Upper lobe of left lung (tissue), 6 donors: ENCODE results near the gene S100A10. TPM values are rescaled to one million over a fixed set of nuclear protein-coding genes. Genes with fewer than 3 reads are reported as not detected.

Experiments
- ATAC-seq, 2 donors: fragments of 200-7000 bp; cut with Tn5 transposase; one replicate each; pipeline ENCODE4 v1.9.1; 2022; ENCODE audit warnings: mild to moderate bottlenecking in 2 of 2, moderate library complexity in 2 of 2; ENCODE audit not compliant: low FRiP score in 2 of 2
- DNase-seq, 2 donors: peaks; one replicate each; pipeline ENCODE4 v3.0.0-alpha.2; 2019 to 2020
- H3K27ac ChIP-seq, 4 donors: fragments of 200-600 bp; sonication (generic); one replicate each; pipeline ENCODE4 v1.5.1; 2016 to 2019
- H3K27me3 ChIP-seq, 4 donors: fragments of 200-600 bp; sonication (generic); one replicate each; pipeline ENCODE4 v1.5.1; 2017 to 2019
- H3K36me3 ChIP-seq, 4 donors: fragments of 200-600 bp; sonication (generic); one replicate each; pipeline ENCODE4 v1.5.1; 2016 to 2019
- H3K4me1 ChIP-seq, 4 donors: fragments of 200-600 bp; sonication (generic); one replicate each; pipeline ENCODE4 v1.5.1; 2018 to 2019
- H3K4me3 ChIP-seq, 4 donors: fragments of 200-600 bp; sonication (generic); one replicate each; pipeline ENCODE4 v1.5.1; 2017 to 2019; ENCODE audit warnings: mild to moderate bottlenecking in 2 of 4, moderate library complexity in 1 of 4
- H3K9me3 ChIP-seq, 4 donors: fragments of 200-600 bp; sonication (generic); one replicate each; pipeline ENCODE4 v1.5.1; 2018 to 2019
- EP300 ChIP-seq, 4 donors: sonication (generic); formaldehyde crosslinking; IDR thresholded peaks; one replicate each; pipeline ENCODE4 v1.5.1; 2017; ENCODE audit warnings: antibody characterized with exemption in 4 of 4, control low read depth in 2 of 4
- POLR2A ChIP-seq, 4 donors: fragments of 450-650 bp; IDR thresholded peaks; one replicate each; pipeline ENCODE4 v1.5.1; 2016 to 2017; ENCODE audit warnings: antibody characterized with exemption in 4 of 4, mild to moderate bottlenecking in 2 of 4
- POLR2AphosphoS5 ChIP-seq, 2 donors: sonication (generic); formaldehyde crosslinking; IDR thresholded peaks; one replicate each; pipeline ENCODE4 v1.5.1; 2017; ENCODE audit warnings: antibody characterized with exemption in 2 of 2
- WGBS, 2 donors: methylation state at CpG; one replicate each; pipeline ENCODE4 v1.1.5; 2017 to 2018; 5-methylcytosine and 5-hydroxymethylcytosine counted together
- total RNA-seq, 6 donors: library from RNA; depleted of rRNA in 4 of 6; stranded (reverse); fragments of >200 nt in 4 of 6; gene quantifications; one replicate each; pipeline versions ENCODE4 v1.1.0 to v1.2.1, GENCODE V29; 2016 to 2021
- TF ChIP-seq, protein P1 (sequence below), 6 experiments: fragments of 450-650 bp in 4 of 6; fragments of 200-600 bp in 2 of 6; sonication (generic) in 2 of 6; IDR thresholded peaks; one replicate each; pipeline ENCODE4 v1.5.1; 2016 to 2019; ENCODE audit warnings: antibody characterized with exemption in 6 of 6
- donor health status: DM: no; HTN: no; CAD: no; lungs with moderate emphysema.
- donor health status: DM: no; HTN: yes; CAD: no; lungs with severe emphysema.

The S100A10 gene
- total RNA-seq, 6 donors from 2014 or later = 79.6 to 785 (median 432) TPM

DNA sequence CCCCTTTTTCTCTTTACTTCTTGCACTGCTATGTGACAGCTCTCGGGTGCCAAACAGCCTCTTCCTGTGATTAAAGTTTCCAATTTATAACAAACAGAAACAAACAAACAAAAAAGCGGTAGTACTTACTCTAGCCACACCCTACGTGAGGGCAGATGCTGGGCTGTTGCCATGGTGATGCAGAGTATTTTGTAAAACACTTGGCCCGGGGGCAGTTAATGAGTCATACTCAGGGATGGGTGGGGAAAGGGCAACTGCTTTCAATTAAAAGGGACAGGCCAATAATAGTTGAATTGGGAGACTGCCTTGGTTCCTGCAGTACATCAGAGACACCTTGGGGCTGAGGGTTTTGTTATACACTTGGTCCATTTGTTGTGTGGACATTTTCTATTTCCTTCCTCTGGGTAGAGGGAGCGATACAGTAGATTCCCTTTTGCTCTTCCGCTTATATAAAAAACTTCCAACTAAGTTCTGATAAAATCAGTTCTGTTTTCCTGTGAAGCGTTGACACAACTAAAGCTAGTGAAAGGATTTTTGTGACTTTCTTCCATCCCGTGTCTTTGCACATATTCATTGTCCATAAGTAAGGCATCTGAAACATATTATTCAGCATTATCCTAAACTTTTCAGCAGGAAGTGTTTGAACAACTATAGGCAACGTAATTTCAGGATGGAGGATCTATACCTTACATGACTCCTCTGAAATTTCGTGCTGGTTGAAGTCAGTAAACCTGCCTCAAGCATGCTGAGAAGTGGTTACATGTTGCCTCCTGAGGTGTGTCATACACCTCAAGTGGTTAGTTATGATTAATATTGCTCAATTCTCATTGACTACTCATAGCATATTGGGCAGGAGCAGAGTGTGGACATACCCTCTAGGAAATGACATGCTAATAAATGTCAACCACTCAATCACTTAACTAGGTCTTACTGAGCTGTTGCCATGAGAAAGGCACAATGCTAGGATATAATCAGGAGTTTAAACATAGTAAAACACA is 47.6 kb downstream of the S100A10 start:
- WGBS, 2 donors = 13 to 15% methylated on average over 10 of the region's 10 CpGs
- TF ChIP-seq POLR2AphosphoS5 (IDR thresholded peaks at IDR 0.05) (peak; percentile 53 to 87), POLR2A (IDR thresholded peaks at IDR 0.05) (peak in 1 of 4 donors; percentile 31), EP300 (IDR thresholded peaks at IDR 0.05) (peak in 2 of 4 donors; percentile 78 to 83)
- TF ChIP-seq, protein P1, sequence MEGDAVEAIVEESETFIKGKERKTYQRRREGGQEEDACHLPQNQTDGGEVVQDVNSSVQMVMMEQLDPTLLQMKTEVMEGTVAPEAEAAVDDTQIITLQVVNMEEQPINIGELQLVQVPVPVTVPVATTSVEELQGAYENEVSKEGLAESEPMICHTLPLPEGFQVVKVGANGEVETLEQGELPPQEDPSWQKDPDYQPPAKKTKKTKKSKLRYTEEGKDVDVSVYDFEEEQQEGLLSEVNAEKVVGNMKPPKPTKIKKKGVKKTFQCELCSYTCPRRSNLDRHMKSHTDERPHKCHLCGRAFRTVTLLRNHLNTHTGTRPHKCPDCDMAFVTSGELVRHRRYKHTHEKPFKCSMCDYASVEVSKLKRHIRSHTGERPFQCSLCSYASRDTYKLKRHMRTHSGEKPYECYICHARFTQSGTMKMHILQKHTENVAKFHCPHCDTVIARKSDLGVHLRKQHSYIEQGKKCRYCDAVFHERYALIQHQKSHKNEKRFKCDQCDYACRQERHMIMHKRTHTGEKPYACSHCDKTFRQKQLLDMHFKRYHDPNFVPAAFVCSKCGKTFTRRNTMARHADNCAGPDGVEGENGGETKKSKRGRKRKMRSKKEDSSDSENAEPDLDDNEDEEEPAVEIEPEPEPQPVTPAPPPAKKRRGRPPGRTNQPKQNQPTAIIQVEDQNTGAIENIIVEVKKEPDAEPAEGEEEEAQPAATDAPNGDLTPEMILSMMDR (IDR thresholded peaks at IDR 0.05) = peak in 3 of 6 experiments; percentile 16 to 25 (median 24)
- Histone ChIP-seq H3K27ac (peak overlapping the region; percentile 69 to 83 (median 72)), H3K27me3 (no peaks in the 10 kb centered on the region), H3K36me3 (no peaks in the 10 kb centered on the region), H3K4me3 (no peak overlapping the region), H3K4me1 (peaks cover 29 to 46% (median 40%) of the 10 kb centered on the region in 4 donors), H3K9me3 (no peaks in the 10 kb centered on the region)
- ATAC-seq (peak; percentile 89 to 91), DNase-seq (peak in 1 of 2 donors; percentile 91)

DNA sequence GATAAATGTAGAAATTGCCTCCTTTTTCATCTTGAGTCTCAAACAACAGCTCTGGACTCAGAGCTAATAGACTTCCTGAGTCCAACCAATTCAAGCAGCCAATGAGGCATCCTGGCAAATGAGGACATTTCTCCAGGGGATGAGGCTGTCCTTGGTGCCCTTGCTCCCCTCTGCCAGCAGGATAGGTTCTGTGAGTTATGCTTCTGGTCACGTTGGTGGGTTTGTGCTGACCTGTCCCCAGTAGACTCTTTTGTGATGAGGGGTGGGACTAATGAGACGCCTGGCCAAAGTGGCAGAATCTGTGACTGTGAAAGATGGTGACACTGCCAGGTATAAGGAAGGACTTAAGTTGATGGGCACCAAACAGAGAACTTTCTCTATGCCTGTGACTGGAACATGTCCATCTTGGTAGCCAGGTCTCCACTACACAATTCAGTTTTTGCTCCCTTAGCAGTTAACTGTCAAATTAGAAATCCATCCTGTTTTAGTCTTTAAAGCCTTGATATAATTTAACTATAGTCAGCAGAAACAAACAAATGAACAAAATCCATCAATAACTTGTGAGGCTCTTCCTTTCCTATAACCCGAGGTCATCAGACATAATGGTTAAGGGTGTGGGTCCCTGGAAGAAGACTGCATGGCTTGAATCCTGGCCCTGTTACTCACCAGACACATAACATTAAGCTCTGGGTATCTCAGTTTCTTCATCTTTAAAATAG is 48.6 kb downstream of the S100A10 start:
- no peak for DNase-seq
- 61 to 66% methylated on average over 3 of the region's 3 CpGs for WGBS, 2 donors
- TF ChIP-seq POLR2AphosphoS5 (IDR thresholded peaks at IDR 0.05) = no peak
- TF ChIP-seq POLR2A (IDR thresholded peaks at IDR 0.05) = no peak
- TF ChIP-seq EP300 (IDR thresholded peaks at IDR 0.05) = no peak
- TF ChIP-seq, protein P1 (IDR thresholded peaks at IDR 0.05) = no peak
- no peaks in the 10 kb centered on the region for H3K27me3 ChIP-seq
- peak in 1 of 2 donors; percentile 22 for ATAC-seq
- no peak overlapping the region for H3K4me3 ChIP-seq
- H3K36me3 ChIP-seq = no peaks in the 10 kb centered on the region
- H3K27ac ChIP-seq = peak overlapping the region; percentile 69 to 83 (median 72)
- H3K9me3 ChIP-seq = no peaks in the 10 kb centered on the region
- peaks cover 29 to 46% (median 40%) of the 10 kb centered on the region in 4 donors for H3K4me1 ChIP-seq

DNA sequence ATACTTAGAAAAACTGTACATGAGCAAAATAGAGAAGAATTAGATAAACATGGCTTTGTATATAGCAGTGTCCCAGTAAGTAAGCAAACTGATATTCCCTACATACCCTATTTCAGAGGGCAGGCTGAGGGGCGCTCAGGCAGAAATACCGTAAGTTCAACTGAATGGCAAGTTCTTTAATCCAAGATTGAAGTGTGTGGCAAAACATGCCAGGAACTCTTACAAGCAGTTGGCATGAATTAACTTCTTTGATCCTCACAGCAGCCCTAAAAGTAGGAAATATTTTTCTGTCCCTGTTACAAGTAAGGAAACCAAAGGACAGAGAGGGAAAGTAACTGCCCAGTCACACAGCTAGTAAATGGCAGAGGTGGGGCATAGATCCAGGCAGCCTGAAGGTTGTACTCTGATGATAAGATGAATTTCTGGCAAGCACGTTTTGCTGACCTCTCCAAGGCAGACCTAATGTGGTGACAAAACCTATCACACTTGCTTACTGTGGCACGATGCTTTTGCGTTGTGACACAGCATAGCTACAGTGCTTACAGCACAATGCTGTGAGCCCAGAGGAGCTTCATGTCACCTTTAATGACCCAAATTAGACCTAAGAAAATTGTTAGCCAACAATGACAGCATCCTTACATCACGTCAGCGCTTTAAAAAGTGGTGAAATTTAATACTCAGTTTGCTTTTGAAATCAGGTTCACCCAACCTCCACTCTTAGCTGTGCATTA is 49.4 kb downstream of the S100A10 start:
- H3K36me3 ChIP-seq = no peaks in the 10 kb centered on the region
- no peak for DNase-seq
- no peak overlapping the region for H3K4me3 ChIP-seq
- peak overlapping the region; percentile 69 to 83 (median 72) for H3K27ac ChIP-seq
- 36 to 43% methylated on average over 7 of the region's 7 CpGs for WGBS, 2 donors
- no peaks in the 10 kb centered on the region for H3K27me3 ChIP-seq
- TF ChIP-seq POLR2AphosphoS5 (IDR thresholded peaks at IDR 0.05) (peak in 1 of 2 donors; percentile 61), POLR2A (IDR thresholded peaks at IDR 0.05) (no peak)
- TF ChIP-seq, protein P1 (IDR thresholded peaks at IDR 0.05) = no peak
- peaks cover 29 to 46% (median 40%) of the 10 kb centered on the region in 4 donors for H3K4me1 ChIP-seq
- H3K9me3 ChIP-seq = no peaks in the 10 kb centered on the region
- ATAC-seq = peak; percentile 5 to 37

DNA sequence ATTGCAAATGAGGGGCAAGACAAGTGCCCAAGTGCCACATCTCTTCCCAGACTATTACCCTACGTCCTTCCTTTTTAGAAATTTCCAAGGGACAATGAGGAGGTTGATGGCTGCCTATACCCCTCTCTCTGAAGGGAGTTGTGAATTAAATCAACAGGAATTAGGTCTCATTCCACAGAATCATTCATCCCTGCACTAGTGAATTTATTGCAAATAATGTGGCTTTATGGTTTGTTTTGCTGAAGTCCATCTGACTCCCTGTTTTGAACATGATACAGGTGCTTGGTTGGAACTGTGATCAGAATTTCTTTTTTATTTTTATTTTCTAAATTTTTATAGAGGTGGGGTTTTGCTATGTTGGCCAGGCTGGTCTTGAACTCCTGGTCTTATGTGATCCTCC is 50.1 kb downstream of the S100A10 start:
- no peaks in the 10 kb centered on the region for H3K9me3 ChIP-seq
- no peak for DNase-seq
- no peak for TF ChIP-seq POLR2A (IDR thresholded peaks at IDR 0.05)
- TF ChIP-seq, protein P1 (IDR thresholded peaks at IDR 0.05) = no peak
- no peak for TF ChIP-seq EP300 (IDR thresholded peaks at IDR 0.05)
- TF ChIP-seq POLR2AphosphoS5 (IDR thresholded peaks at IDR 0.05) = no peak
- no peak for ATAC-seq
- no peaks in the 10 kb centered on the region for H3K27me3 ChIP-seq
- H3K27ac ChIP-seq = peak overlapping the region in 2 of 4 donors; percentile 75 to 83
- H3K4me1 ChIP-seq = peaks cover 29 to 46% (median 40%) of the 10 kb centered on the region in 4 donors
- no peak overlapping the region for H3K4me3 ChIP-seq
- WGBS, 2 donors = 93 to 100% methylated on average over 1 of the region's 1 CpG
- no peaks in the 10 kb centered on the region for H3K36me3 ChIP-seq
